MG63 (cell line): Measurements from ENCODE around the gene RTN4IP1. TPM values are rescaled to one million over a fixed set of nuclear protein-coding genes. Genes with fewer than 3 reads are reported as not detected.
A peak's percentile ranks its signal among the peaks of the same experiment; 100 is the strongest.
"Not testable (repeated sequence)": the region's sequence is repeated elsewhere in the genome, so short reads cannot be mapped to it uniquely, and the experiment has no call there.

Experiments used
- DNase-seq: peaks from one replicate; pipeline ENCODE4 v3.0.0-alpha.2; 2020
- H3K27me3 ChIP-seq: fragments of 250-450 bp; sonication (Bioruptor Pico); 2 replicates; pipeline ENCODE4 v1.5.1; 2020; ENCODE audit warnings: mild to moderate bottlenecking, moderate library complexity
- H3K36me3 ChIP-seq: fragments of 250-450 bp; sonication (Bioruptor Pico); 2 replicates; pipeline ENCODE4 v1.5.1; 2020; ENCODE audit warnings: mild to moderate bottlenecking, moderate library complexity
- H3K4me3 ChIP-seq: fragments of 250-450 bp; sonication (Bioruptor Pico); 2 replicates; pipeline ENCODE4 v1.5.1; 2020; ENCODE audit warnings: mild to moderate bottlenecking, moderate library complexity
- H3K9me3 ChIP-seq: fragments of 250-450 bp; sonication (Bioruptor Pico); 2 replicates; pipeline ENCODE4 v1.5.1; 2020; ENCODE audit warnings: mild to moderate bottlenecking, moderate library complexity
- total RNA-seq: library from RNA; depleted of rRNA; stranded (reverse); fragments of >200 nt; shearing (Covaris generic); gene quantifications from 2 replicates; pipeline ENCODE4 v1.2.3, GENCODE V29; 2014; ENCODE audit warnings: low replicate concordance

The RTN4IP1 gene
- total RNA-seq, 1 experiment from 2014 or later = 8.6 TPM

GRCh38 chr6:106634565-106634964 lies 5.3 kb upstream of the RTN4IP1 start:
- H3K27me3 ChIP-seq = no peaks in the 10 kb centered on the region
- no peak overlapping the region for H3K4me3 ChIP-seq
- DNase-seq = no peak
- H3K9me3 ChIP-seq = no peaks in the 10 kb centered on the region
- H3K36me3 ChIP-seq = no peaks in the 10 kb centered on the region

- no peak overlapping the region for H3K4me3 ChIP-seq
- DNase-seq = peak; percentile 41
Measured at GRCh38 chr6:106631346-106631745, 2.0 kb upstream of the RTN4IP1 start.

DNA sequence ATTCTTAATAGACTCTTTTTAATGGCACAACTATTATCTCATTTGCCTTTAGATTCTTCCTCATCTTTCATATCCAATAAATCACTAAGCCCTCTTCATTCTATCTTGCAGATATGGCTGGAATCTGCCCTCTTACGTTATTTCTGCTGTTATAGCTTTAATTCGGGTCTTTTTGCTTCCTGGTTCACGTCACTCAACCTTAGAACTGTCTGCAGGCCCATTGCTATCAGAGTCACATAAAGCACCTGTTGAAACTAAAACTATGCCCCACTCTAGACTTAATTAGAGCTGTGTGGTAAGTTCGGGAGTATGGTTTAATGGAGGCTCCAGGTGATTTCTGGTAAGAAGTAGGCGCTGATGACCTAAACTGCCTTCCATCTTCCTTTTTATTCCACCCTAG lies 1.1 kb upstream of the RTN4IP1 start:
- Histone ChIP-seq H3K9me3 (no peaks in the 10 kb centered on the region), H3K4me3 (peak overlapping the region; percentile 87), H3K36me3 (no peaks in the 10 kb centered on the region), H3K27me3 (no peaks in the 10 kb centered on the region)
- DNase-seq = no peak

More at GRCh38 chr6:106631346-106631745, 2.0 kb upstream of the RTN4IP1 start:
- Histone ChIP-seq H3K9me3 (no peaks in the 10 kb centered on the region), H3K36me3 (no peaks in the 10 kb centered on the region), H3K27me3 (no peaks in the 10 kb centered on the region)

GRCh38 chr6:106629859-106630163 lies 513 bp upstream of the RTN4IP1 start:
- no peak for DNase-seq

DNA sequence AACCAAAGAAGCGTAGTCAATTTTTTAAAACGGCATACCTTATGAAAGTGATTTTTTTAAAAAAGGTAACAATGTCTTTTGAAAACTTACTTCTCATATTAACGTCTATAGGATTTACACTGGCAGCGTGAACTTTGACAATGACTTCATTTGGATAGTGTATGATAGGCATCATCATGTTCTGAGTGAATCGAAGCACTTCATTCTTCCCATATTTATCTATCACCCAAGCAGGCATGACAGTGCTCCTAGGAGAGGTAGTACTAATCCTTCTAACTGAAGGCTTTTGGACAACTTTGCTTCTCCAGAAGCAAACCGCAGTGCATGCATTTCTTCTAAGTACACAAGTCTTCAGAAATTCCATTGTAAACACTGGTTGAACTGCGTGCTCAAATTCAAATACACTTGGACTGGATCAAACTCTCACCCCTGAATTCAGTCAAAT lies 618 bp downstream of the RTN4IP1 start:
- Histone ChIP-seq H3K36me3 (no peaks in the 10 kb centered on the region), H3K4me3 (peak overlapping the region; percentile 87), H3K9me3 (no peaks in the 10 kb centered on the region), H3K27me3 (no peaks in the 10 kb centered on the region)
- no peak for DNase-seq

More at GRCh38 chr6:106629859-106630163, 513 bp upstream of the RTN4IP1 start:
- H3K4me3 ChIP-seq = peak overlapping the region; percentile 87
- H3K9me3 ChIP-seq = no peaks in the 10 kb centered on the region
- H3K27me3 ChIP-seq = no peaks in the 10 kb centered on the region
- no peaks in the 10 kb centered on the region for H3K36me3 ChIP-seq

GRCh38 chr6:106627760-106628159 lies 1.5 kb downstream of the RTN4IP1 start:
- H3K27me3 ChIP-seq, H3K36me3 ChIP-seq, DNase-seq, H3K9me3 ChIP-seq, H3K4me3 ChIP-seq: not testable (repeated sequence)

GRCh38 chr6:106626485-106626884 lies 2.8 kb downstream of the RTN4IP1 start:
- peaks cover 2% of the 10 kb centered on the region for H3K36me3 ChIP-seq

GRCh38 chr6:106623039-106623438 lies 6.3 kb downstream of the RTN4IP1 start:
- H3K27me3 ChIP-seq = no peaks in the 10 kb centered on the region
- no peak overlapping the region for H3K4me3 ChIP-seq
- H3K9me3 ChIP-seq = 0 out of 2 replicates have a peak, but pooled peaks cover 2% of the 10 kb centered on the region
- H3K36me3 ChIP-seq = peaks cover 2% of the 10 kb centered on the region
- no peak for DNase-seq

More at GRCh38 chr6:106626485-106626884, 2.8 kb downstream of the RTN4IP1 start:
- Histone ChIP-seq H3K4me3 (no peak overlapping the region), H3K9me3 (0 out of 2 replicates have a peak, but pooled peaks cover 2% of the 10 kb centered on the region), H3K27me3 (no peaks in the 10 kb centered on the region)
- no peak for DNase-seq

DNA sequence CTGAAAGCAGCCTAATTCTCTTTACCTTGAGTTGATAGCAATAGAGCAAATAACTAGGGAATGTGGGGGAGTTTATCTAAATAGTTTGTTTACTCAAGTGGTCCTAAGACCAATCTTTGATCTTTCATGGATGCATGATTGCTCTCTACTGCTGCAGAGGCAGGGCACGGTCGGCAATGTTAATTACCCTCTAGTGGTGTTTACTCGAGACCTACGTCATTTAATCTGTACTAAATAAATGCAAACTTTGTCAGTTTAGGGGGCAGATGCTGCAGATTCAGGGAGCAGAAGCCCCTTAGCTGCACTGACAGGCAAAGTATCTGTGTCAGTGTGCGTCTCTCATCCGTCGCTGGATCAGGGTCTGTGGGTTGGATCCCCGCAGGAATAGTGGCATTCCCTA lies 6.9 kb downstream of the RTN4IP1 start:
- no peak for DNase-seq
- 0 out of 2 replicates have a peak, but pooled peaks cover 2% of the 10 kb centered on the region for H3K9me3 ChIP-seq

DNA sequence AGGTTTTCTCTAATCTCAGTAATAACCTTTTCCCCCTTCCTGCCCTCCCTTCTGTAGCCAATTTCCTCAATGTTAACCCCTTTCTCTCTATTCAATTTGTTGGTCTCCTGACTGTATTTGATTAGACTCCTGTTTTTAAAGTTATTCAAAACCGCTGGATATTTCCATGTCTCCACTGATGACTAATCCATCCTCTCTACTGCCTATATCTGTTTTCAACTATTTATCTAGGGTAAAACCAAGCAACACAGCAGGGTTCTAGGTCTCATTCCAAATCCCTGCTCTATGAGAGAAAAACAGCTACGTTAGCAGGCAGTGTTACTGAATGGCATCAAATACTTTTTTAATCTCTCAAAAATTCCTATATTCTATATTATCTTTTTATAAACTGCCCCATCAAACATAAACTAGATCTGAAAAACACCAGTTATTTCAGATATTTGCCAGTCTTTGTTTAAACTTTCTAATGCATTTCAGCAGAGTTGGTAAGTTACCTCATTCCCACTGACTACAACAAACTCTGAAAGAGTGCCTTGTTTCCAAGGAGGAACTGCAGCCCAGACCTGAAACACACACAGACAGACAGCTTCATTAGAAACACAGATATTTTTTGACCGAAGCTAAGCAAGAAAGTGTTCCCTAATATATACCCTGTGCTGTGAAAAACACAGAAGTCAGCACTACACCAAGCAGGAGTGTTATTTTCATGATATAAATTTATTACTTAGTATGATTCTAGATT lies 8.2 kb downstream of the RTN4IP1 start:
- DNase-seq = peak; percentile 45
- Histone ChIP-seq H3K36me3 (peaks cover 2% of the 10 kb centered on the region), H3K9me3 (0 out of 2 replicates have a peak, but pooled peaks cover 2% of the 10 kb centered on the region), H3K4me3 (no peak overlapping the region), H3K27me3 (no peaks in the 10 kb centered on the region)

More for the DNA sequence above, 6.9 kb downstream of the RTN4IP1 start:
- H3K27me3 ChIP-seq = no peaks in the 10 kb centered on the region
- peaks cover 2% of the 10 kb centered on the region for H3K36me3 ChIP-seq
- no peak overlapping the region for H3K4me3 ChIP-seq

GRCh38 chr6:106619223-106619622 lies 10.1 kb downstream of the RTN4IP1 start:
- peaks cover 2% of the 10 kb centered on the region for H3K36me3 ChIP-seq
- DNase-seq = no peak
- H3K27me3 ChIP-seq = no peaks in the 10 kb centered on the region
- 0 out of 2 replicates have a peak, but pooled peaks cover 2% of the 10 kb centered on the region for H3K9me3 ChIP-seq
- no peak overlapping the region for H3K4me3 ChIP-seq

DNA sequence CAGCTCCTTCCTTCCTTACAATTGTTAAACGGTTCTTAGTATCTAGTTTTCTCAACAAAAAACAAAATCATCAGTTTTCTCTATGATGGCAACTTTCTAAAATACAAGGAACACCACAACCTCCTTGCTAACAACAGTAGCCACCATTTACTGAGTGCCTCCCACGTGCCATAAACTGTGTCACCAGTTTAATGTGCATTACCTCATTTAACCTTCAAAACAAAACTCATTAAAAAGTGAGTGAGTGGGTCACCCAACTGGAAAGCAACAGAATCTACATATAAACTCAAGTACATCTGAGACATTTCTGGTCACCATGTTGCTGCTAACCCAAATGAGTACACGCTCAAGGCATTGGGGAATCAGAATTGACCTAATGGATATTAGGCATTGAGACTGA lies 11.0 kb downstream of the RTN4IP1 start:
- Histone ChIP-seq H3K4me3 (no peak overlapping the region), H3K36me3 (peaks cover 2% of the 10 kb centered on the region), H3K9me3 (0 out of 2 replicates have a peak, but pooled peaks cover 2% of the 10 kb centered on the region), H3K27me3 (no peaks in the 10 kb centered on the region)
- no peak for DNase-seq

DNA sequence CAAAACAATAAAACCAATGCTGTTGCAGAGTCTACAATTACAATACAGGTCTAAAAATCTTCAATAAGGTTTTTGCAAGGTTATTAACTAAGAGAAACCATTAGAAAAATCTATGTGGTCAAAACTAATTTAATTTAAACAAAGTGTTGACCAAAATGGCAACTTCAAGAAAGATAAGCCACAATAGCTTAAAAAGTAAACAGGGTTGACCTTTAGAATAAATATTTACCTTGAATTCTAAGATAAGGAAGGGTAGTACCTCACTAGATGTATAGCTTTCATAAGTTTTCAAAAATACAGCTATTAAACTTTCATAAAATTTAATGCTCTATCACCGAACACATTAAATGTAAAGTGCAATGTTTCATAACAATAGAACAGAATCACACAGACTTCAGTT lies 11.4 kb downstream of the RTN4IP1 start:
- Histone ChIP-seq H3K36me3 (peaks cover under 1% of the 10 kb centered on the region), H3K4me3 (no peak overlapping the region), H3K9me3 (no peaks in the 10 kb centered on the region), H3K27me3 (no peaks in the 10 kb centered on the region)
- DNase-seq = no peak

GRCh38 chr6:106617302-106617701 lies 12.0 kb downstream of the RTN4IP1 start:
- DNase-seq = no peak
- H3K4me3 ChIP-seq = no peak overlapping the region
- no peaks in the 10 kb centered on the region for H3K9me3 ChIP-seq
- H3K27me3 ChIP-seq = no peaks in the 10 kb centered on the region
- H3K36me3 ChIP-seq = no peaks in the 10 kb centered on the region; the same call in none of the 2 replicates

GRCh38 chr6:106614592-106615257 lies 14.6 kb downstream of the RTN4IP1 start:
- Histone ChIP-seq H3K27me3 (no peaks in the 10 kb centered on the region), H3K9me3 (no peaks in the 10 kb centered on the region), H3K4me3 (no peak overlapping the region), H3K36me3 (no peaks in the 10 kb centered on the region; the same call in 1 of the 2 replicates)
- no peak for DNase-seq

DNA sequence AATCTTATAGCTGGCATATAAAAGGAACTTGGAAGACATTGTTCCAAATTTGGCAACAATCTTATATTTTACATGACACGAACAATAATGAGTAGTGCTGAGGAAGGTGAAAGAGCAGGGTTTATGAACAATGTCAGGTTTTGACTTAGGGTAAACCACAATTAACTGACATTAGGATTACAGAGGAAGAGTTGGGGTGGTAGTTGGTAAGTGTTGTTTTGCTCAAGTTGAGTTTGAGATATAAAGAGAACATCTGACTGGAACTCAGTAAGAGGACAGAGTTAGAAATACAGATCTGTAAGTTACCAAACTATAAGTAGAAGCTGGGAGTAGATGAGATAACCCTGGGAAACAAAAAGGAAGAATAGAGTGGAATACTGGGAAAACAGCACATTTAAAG lies 15.1 kb downstream of the RTN4IP1 start:
- DNase-seq = no peak
- H3K4me3 ChIP-seq = no peak overlapping the region

DNA sequence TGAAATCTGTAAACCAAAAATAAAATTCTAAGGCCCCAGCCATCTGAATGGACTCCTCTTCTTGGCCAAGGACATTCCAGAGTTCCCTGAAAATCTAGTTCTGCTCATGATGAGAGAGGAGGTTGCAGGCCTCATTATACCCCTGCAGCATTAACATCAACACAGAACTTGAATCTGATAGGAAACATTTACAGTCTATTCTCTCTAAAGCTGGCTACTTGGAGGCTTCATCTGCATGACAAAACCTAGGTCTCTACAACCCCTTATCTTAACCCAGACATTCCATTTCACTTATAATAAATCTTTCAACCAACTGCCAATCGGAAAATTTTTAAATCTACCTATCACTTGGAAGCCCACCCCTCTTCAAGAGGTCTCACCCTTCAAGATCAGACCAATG lies 15.7 kb downstream of the RTN4IP1 start:
- Histone ChIP-seq H3K4me3 (no peak overlapping the region), H3K27me3 (no peaks in the 10 kb centered on the region), H3K9me3 (no peaks in the 10 kb centered on the region), H3K36me3 (no peaks in the 10 kb centered on the region; the same call in 1 of the 2 replicates)
- no peak for DNase-seq

More for the DNA sequence above, 15.1 kb downstream of the RTN4IP1 start:
- Histone ChIP-seq H3K9me3 (no peaks in the 10 kb centered on the region), H3K27me3 (no peaks in the 10 kb centered on the region), H3K36me3 (no peaks in the 10 kb centered on the region; the same call in 1 of the 2 replicates)
